HG02840 (cell line): ENCODE data around the gene MRNIP.

Experiments used
- ATAC-seq: cut with Tn5 transposase; IDR thresholded peaks from one replicate; pipeline ENCODE4 v1.9.1; 2021; ENCODE audit warnings: mild to moderate bottlenecking, moderate library complexity, moderate number of reproducible peaks; ENCODE audit not compliant: unreplicated experiment, low FRiP score

Gene MRNIP

DNA sequence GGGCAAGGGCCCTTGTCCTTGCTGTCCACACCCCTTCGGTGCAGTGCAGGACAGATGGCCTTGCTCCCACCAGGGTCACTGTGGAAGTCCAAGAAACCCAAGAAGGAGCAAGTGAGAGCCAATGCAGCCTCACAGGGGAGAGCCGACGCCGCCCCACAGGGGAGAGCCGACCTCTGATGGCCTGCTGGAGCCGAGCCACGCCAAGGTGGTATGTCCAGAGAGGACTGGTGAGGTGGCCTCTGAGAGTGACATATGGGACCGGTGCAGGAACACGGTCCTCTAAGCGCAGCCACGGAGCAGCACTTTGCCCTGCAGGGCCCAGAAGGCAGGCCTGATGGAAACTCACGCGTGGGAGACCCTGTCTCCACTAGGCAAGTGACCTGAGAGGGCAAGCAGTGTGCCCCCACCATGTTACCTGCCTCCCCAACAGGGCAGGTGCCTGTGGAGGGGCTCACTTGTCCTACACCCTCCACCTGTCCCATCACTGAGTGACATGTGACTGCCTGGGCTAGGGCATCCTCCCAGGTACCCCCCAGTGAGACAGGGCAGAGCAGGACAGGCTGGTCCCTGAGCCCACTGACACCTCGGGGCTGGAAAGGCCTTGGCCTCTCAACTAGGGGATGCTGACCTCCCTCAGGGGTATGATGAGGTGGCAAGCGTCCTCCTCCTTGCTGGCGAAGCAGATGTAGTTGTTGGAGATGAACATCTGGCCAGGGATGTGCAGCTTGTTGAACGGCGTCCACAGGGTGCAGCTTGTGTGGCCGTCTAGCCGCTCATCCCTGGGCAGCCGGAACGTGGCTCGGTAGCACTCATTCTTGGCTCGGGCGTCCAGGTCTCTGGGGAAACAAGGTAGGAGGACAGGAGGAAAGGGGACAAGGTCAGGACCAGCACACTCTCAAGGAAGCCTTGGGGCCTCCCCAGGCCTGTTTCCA lies 32.4 kb upstream of the MRNIP start:
- ATAC-seq = no peak

DNA sequence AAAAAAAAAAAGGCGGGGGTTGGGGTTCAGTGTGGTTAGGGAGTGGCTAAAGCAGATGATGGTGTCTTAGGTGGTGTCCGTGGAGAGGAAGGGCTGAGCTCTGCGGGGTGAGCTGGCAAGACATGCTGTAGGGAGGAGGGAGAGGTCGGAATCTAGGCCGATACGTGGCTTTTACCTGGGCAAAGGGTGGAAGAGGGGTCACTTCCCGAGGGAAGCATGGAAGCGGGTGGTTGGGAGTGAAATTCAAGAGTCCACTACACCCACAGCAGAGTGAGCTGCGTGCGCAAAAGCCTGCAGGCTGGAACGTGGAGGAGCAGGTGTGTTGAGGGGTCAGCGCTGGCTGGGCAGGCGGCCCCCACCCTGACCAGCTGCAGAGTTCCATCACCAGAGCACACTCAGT lies 31.3 kb upstream of the MRNIP start:
- ATAC-seq = no peak

DNA sequence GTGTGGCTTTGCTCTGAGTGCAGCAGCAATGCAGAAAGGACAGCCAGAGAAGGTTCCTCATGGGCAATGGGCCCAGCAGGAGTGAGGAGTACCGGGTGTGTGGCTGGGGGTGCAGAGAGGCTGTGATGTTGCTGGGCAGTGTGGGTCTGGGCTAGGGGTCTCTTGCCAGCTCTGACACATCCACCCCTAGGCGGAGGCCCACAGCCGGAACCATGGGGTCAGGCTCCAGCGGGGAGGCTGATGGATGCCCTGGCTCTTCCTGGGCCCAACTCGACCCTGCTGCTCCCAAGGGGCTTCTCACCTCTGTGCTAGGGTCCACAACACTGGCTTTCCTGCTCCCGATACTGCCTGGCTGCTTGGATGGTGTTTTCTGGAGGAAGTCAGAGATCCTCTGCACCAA lies 29.2 kb upstream of the MRNIP start:
- no peak for ATAC-seq

DNA sequence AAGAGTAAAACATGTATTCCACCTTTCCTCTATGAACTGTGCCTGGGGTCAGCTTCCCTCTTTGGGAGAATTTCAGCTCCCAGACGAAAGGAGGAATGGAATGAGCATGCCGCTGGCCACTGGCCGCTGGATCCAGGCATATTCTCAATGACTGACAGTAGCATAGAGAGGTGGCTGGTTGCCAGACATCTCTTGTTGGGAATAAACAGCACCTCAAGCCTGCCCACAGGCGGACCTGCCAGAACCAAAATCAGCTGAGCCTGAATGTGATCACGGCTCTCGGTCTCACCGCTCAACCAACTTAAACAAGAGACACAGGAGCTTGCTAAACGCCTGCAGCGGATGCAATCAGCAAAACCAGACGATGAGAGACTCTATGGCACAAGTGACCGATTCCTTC lies 28.5 kb upstream of the MRNIP start:
- no peak for ATAC-seq

DNA sequence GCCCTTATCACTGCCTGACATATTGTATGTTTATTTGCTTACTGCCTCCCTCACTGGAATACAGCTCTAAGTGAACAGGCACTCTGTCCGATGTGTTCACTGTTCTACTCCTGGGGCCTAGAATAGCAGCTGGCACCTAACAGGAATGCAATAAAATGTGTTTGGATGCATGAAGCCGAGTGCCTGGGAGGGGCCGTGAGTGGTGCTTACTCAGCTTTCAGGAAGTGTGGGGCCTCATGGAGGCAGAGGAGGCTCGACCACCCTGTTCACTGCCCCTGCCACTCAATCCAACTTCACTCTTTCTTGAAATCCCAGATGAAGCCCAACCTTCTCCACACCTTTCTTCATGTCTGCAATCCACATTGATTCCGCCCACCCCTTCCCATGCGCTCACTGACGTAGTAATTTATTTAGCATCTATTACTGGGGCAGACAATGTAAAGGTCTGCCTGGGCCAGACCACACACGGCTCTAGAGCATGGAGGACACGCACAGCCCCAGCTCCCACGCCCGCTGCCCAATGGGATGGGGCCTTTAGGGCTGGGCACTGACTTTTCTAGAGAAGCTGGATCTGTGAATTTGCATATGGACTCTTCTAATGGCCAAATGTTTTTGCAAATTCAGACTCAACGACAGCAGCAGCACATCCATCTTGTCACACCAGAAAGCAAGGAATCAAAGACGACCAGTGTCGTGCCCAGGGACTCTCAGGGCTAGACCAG lies 27.7 kb upstream of the MRNIP start:
- ATAC-seq = no peak

DNA sequence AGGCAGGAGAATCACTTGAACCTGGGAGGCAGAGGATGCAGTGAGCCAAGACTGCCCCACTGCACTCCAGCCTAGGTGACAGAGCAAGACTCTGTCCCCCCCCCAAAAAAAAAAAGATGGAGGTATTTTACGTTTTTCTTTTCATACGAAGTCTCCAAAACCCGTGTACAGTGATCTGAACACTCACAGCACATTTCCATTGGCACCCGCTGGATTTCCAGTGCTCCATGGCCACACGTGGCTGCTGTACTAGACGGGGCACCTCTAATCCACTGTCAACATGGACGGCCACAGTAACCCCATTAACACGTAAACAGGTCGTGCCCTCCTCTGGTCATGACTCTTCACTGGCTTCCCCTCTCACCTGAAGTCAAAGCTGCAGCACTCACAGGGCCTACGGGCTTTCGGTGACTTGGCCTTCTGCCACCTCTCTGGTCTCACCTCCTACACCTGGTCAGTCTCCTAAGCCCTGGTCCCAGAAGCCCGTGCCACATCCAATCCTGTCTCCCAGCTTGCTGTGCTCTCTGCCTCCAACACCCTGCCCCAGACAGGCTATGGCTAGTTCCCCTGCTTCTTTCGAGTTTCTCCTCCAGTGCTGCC lies 27.0 kb upstream of the MRNIP start:
- ATAC-seq = no peak

DNA sequence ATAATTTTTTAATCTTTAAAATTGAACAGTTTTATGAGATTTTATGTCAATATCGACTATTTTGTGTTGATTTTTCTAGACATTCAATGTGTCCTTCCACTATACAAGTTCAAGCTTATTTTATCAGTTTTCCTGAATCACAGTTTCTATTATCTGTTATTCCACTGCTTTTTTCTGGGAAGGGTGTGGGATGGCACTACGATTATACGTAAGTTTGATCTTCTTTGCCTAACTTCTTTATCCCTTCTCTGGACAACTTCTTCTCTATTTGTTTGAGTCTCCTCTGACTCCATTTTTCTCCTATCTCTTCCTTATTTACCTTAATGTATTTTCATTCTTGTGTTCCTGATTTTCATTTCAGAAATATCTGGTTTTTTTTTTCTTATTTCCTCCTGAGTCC lies 24.5 kb upstream of the MRNIP start:
- no peak for ATAC-seq

DNA sequence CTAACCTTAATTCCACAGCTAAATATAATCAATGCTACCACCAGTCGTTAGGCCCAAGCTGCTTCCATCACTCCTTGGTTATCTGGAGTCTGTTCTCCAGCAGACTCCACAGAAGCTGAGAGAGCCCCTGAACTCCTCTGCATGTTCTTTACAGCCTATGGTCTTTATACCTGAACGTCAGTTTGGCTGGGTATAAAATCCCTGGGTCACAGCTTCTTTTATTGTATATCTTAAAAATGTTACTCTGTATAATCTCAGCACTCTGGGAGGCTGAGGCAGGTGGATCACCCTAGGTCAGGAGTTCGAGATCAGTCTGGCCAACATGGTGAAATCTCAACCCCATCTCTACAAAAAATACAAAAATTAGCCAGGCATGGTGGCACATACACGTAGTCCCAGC lies 23.7 kb upstream of the MRNIP start:
- ATAC-seq = no peak

DNA sequence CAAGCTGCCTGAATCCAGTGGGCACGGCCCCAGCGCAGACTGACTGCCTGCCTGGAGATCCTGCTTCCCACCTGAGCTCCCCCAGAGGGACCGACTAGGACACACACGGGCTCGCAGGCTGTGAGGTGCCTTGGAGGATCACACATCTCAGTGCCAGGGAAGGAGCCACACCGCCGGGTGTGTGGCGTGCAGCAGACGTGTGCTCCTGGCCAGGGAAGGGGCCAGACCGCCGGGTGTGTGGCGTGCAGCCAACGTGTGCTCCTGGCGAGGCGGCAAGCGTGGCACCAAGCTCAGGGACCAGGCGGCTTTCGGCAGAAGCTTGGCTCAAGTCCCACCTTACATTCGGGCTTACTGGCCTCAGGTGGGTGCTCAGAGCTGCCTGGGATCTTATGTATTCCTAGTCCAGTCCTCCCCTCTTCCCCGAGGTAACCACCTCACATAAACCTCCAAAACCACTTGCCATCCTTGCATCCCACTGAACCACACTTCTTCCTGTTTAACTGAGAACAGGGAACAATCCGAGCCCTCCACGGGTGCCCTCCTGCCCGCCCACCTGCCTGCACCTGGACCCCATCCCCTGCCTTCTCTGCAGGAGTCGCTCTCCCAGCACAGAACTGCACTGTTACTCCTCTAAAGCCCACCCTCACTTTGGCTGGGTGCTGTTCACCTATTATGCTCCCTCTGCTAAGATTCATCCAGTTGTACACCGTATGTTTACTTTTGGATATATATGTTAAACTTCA lies 22.4 kb upstream of the MRNIP start:
- ATAC-seq = no peak

DNA sequence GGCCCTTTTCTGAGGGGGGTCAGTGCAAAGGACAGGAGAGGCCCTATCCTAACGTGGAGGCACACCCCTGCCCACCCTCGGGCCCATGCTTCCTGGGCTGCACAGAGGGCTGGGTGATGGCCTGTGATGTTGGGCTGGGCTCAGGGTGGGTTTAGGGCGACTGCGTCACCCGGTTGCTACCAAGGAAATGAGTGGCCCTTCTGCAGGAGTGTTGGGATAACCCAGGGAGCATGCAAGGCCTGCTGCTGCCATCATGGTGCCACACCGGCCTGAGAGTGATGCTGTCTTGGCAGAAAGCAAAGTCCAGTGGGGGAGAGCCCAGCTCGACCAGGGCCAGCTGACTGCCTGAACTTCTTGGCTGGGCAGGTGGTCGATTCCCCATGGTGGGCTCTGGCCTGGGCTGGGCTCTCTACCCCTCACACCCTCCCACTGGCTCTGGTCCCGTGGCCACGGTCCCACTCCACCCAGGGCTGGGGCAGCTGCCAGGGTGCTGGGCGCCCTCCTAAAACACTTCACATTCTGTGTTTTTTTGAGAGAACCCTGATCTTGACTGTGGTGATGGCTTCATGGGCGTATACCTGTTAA lies 21.5 kb upstream of the MRNIP start:
- ATAC-seq = no peak

DNA sequence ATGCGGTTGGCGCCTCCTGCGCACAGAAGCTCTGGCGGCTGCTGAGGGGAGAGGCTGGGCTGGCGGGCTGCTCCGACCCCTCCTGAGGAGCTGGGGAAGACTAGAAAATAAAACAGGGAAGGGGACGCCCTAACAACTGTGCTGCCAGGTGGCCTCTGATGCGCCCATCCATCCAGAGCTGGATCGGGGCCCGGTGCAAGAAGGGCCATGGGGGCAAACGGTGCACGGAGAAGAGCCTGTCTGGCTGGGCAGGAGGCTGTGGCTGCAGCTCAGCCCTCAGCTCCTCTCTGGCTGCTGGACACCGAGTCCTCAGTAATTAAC lies 21.0 kb upstream of the MRNIP start:
- ATAC-seq = no peak

DNA sequence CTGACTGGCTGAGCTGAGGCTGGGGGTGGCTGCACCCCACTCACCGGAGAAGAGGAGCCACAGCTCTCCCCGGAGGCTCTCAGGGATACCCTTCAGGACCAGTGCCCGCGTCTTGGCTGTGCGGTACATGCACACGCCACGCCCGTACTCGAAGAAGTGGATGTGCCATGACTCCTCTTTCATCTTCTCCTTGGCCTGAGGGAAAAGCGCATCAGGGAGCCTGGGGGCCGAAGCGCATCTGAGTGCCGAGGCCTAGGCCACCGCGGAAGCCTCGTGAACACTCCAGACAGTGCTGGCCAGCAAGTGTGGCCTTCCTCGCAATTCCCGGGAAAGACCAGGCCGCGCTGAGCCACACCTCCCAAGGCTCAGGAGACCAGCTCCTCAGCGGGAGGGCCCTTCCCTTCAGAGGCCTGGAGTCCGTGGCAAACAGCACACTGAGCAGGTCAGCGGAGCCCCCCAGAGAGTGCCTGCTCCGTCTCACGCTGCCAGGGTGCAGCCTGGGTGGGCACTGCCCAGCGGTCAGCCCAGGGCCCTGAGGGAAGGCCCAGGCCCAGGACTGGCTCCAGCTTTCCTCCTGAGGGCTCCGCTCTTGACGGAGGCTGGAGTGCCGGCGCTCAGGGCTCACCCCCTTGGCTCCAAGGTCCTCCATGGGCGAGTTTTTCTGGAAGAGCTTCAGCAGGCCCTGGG lies 20.5 kb upstream of the MRNIP start:
- ATAC-seq = no peak

DNA sequence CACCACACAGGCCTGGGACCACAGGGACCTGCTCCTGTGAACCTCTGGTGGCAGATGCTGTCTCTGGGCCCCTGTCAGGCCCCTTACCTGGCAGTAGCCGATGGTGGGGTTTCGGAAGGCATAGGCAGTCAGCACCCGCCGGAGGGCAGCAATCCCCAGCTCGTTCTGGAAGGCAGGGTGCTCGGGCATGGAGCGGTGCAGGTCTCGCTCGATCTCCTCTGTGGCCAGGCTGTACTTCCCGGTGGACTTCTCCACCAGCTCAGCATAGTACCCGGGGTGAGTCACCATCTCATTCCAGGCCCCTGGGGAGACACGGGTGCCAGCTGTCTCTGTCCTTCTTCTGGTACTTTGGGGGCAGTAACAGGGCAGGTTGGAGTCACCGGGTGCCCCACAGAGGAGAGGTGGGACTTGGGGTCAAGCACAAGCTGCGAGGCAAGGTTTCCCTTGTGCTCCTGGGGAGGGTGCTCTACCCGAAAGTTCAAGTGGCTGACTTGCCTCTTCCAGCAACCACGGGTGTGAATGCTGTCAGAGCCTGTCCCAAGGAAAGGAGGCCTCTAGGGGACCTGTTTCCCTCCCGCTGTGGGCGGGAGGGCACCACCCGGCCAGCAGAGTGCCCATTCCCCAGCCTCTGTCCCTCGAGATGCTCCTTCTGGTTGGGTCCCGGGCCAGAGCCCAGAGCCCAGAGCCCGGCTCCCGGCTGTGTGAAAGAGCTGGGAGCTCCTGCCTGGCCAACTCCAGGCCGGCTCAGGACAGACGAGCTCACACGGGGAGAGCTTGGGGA lies 19.8 kb upstream of the MRNIP start:
- ATAC-seq = no peak

DNA sequence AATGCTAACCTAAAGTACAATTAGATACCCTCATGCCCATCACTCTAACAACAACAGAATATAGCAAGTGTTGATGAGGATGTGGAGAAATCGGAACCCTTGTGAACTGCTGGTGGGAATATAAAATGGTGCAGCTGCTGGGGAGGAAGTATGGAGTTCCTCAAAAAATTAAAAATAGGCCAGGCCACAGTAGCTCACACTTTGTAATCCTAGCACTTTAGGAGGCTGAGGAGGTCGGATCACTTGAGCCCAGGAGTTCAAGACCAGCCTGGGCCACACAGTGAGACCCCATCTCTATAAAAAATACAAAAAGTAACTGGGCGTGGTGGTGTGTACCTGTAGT lies 18.0 kb upstream of the MRNIP start:
- ATAC-seq = no peak

DNA sequence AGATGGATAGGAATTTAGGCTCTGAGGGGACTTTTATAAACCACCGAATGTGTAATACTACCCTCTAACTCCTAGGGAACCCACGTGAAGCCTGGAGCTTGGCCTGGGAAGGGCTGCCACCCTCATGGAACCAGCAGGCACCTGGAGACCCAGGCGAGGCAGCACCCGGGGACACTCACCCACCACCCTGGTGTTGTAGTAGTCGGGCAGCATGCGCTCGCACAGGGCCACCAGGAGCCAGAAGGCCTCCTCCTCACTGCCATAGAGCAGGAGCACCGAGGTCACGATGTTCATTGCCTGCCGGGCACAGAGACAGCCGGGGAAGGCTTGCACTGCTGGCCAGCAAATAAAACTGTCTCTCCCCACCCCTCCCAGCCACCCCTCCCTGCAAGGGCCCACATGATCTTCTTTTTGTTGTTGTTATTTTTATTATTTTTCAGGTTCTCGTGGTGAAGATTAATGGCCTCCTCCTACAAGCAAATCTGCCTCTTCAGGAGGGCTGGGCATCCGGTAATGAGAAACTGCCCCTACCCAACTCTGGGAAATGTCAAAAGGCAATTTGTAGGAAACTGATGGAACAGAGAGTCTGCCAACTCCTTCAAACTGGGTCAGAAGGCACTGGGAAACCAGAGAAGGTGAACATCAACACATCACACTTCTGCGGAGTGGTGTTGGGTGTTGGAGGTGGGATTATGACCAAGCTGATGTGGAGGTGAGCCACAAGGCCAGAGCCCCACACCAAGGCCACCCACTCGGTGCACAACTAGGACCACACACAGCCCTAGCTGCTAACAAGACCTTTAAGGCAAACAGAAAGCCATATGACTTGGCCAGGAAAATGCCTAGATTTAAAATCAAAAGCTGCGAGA lies 17.4 kb upstream of the MRNIP start:
- no peak for ATAC-seq

DNA sequence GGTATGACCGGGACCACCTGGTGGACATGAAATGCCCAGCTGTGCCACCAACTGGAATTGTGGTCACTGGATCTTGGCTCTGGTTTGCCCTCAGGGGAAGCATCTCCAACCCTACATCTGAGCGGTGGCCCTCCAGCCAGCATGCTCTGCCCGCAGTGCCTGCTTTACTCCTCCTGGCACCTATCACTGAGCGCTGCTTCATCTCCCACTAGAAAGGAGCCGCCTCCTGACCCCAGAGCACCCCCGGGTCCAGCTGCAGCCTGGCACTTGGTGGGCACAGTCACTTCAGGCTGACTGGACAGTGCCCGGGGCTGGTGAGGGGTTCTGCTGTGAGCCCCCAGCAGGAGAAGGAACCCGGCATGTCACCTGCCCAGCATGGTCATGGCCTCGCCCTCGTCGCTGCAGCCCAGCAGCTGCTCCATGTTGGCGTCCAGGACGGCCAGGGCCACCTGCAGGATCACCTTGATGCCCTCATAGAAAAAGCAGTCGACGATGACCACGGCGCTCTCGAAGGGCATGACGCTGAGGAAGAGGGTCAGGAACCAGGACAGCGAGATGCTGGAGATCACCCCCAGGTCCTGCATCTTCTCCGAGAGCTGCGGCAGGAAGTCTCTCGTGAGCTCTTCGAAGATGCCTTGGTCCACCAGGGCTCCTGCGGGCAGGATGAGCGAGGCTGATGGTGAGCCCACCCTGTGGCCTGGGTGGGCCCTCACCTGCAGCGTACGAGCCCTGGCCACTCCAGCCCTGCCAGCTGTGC lies 16.1 kb upstream of the MRNIP start:
- ATAC-seq = no peak

DNA sequence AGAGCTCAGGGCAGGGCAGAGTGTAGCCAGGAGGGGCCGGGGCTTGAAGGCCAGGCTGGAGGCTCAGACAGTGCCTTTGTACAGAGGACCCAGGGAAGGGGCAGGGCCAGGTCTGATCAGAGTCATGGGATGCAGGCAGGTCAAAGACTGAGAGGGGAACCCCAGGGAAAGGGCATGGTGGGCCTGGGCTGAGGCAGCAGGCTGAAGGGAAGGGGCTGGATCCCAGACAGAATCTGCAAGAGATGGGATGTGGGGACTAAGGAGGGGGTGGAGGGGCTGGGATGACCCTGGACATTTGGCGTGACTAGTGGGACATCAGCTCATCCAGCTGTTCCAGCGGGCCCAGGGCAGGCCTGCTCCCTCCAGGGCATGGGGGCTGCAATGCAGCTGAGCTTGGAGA lies 15.5 kb upstream of the MRNIP start:
- ATAC-seq = no peak
